ENCODE measurements around the gene CHD6.

The CHD6 gene

GRCh38 chr20:41403604-41404003 lies 214.6 kb downstream of the CHD6 start:
- FAIRE-seq (no peak), DNase-seq (ENCODE audit: low spot score) (no peak)

GRCh38 chr20:41398408-41398807 lies 219.8 kb downstream of the CHD6 start:
- DNase-seq (ENCODE audit: low spot score) (no peak), FAIRE-seq (no peak)

- FAIRE-seq (no peak), DNase-seq (ENCODE audit: low spot score) (no peak)
These were observed 222.2 kb downstream of the CHD6 start for GRCh38 chr20:41395667-41396664.

GRCh38 chr20:41394931-41395666 lies 223.1 kb downstream of the CHD6 start:
- FAIRE-seq: no peak

GRCh38 chr20:41394081-41394480 lies 224.1 kb downstream of the CHD6 start:
- DNase-seq (ENCODE audit: low spot score) (no peak), FAIRE-seq (no peak)

More at GRCh38 chr20:41394931-41395666, 223.1 kb downstream of the CHD6 start:
- no peak for DNase-seq (ENCODE audit: low spot score)

- DNase-seq (ENCODE audit: low spot score) (no peak), FAIRE-seq (no peak)
These were observed 224.5 kb downstream of the CHD6 start for GRCh38 chr20:41393705-41394066.

GRCh38 chr20:41392871-41393704 lies 225.1 kb downstream of the CHD6 start:
- FAIRE-seq: peak; percentile 53
- DNase-seq (ENCODE audit: low spot score): no peak

- DNase-seq (ENCODE audit: low spot score): no peak
- no peak for FAIRE-seq
These were observed 225.9 kb downstream of the CHD6 start for GRCh38 chr20:41392295-41392694.

- FAIRE-seq: no peak
- DNase-seq (ENCODE audit: low spot score): no peak
These were observed 226.6 kb downstream of the CHD6 start for GRCh38 chr20:41391587-41392001.

GRCh38 chr20:41390889-41391288 lies 227.3 kb downstream of the CHD6 start:
- FAIRE-seq (no peak), DNase-seq (ENCODE audit: low spot score) (no peak)

- FAIRE-seq (no peak), DNase-seq (ENCODE audit: low spot score) (peak; percentile 40)
These were observed 230.7 kb downstream of the CHD6 start for GRCh38 chr20:41387444-41387851.

GRCh38 chr20:41386502-41387427 lies 231.4 kb downstream of the CHD6 start:
- DNase-seq (ENCODE audit: low spot score): no peak
- no peak for FAIRE-seq

GRCh38 chr20:41382791-41383305 lies 235.3 kb downstream of the CHD6 start:
- FAIRE-seq (no peak), DNase-seq (ENCODE audit: low spot score) (no peak)

- FAIRE-seq (no peak), DNase-seq (ENCODE audit: low spot score) (no peak)
These were observed 237.5 kb downstream of the CHD6 start for GRCh38 chr20:41380551-41381193.

GRCh38 chr20:41379551-41379950 lies 238.6 kb downstream of the CHD6 start:
- DNase-seq (ENCODE audit: low spot score) (no peak), FAIRE-seq (no peak)

- DNase-seq (ENCODE audit: low spot score) (no peak), FAIRE-seq (no peak)
These were observed 240.9 kb downstream of the CHD6 start for GRCh38 chr20:41377275-41377674.

- DNase-seq (ENCODE audit: low spot score) (no peak), FAIRE-seq (no peak)
These were observed 241.8 kb downstream of the CHD6 start for GRCh38 chr20:41376349-41376748.

GRCh38 chr20:41375846-41376245 lies 242.3 kb downstream of the CHD6 start:
- no peak for FAIRE-seq
- DNase-seq (ENCODE audit: low spot score): no peak

Data from urothelium cell line (cell line).